Activated naive CD4-positive, alpha-beta T cell treated with anti-CD3 and anti-CD28 coated beads, Interleukin-2, amount 50 U/mL, for 24 hours (primary cell): Measurements from ENCODE around the gene NIPAL3.
"Not testable (repeated sequence)": the region's sequence is repeated elsewhere in the genome, so short reads cannot be mapped to it uniquely, and the experiment has no call there.

Experiments
- H3K27ac Mint-ChIP-seq: one replicate; pipeline ENCODE4 v1.8.0; 2021; ENCODE audit warnings: mild to moderate bottlenecking, mixed read lengths
- H3K27me3 Mint-ChIP-seq: one replicate; pipeline ENCODE4 v1.8.0; 2021; ENCODE audit warnings: mixed read lengths
- H3K36me3 Mint-ChIP-seq: one replicate; pipeline ENCODE4 v1.8.0; 2021; ENCODE audit warnings: mixed read lengths
- H3K4me1 Mint-ChIP-seq: one replicate; pipeline ENCODE4 v1.8.0; 2021; ENCODE audit warnings: mixed read lengths
- H3K4me3 Mint-ChIP-seq: one replicate; pipeline ENCODE4 v1.8.0; 2021; ENCODE audit warnings: mild to moderate bottlenecking, mixed read lengths
- H3K9me3 Mint-ChIP-seq: one replicate; pipeline ENCODE4 v1.8.0; 2021; ENCODE audit warnings: mixed read lengths

NIPAL3 gene

DNA sequence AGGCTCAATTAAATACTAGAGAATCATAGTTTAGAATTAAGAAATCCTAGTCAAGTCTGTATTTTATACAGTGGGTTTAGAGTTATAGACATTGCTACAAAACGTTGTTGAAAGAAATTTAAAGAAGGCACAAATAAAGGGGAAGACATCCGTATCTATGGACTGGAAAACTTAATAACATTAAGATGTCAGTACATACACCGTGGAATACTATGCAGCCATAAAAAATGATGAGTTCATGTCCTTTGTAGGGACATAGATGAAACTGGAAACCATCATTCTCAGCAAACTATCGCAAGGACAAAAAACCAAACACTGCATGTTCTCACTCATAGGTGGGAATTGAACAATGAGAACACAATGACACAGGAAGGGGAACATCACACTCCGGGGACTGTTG, 104.7 kb downstream of the NIPAL3 start:
- not testable (repeated sequence) for H3K9me3 Mint-ChIP-seq, H3K27me3 Mint-ChIP-seq
- Mint-ChIP-seq H3K4me1 (peaks cover 79% of the 10 kb centered on the region), H3K27ac (peak overlapping the region; percentile 71), H3K4me3 (peak overlapping the region; percentile 26), H3K36me3 (peaks cover 17% of the 10 kb centered on the region)
